ENCODE data around the gene PCK2.
"Not testable (repeated sequence)": the region's sequence is repeated elsewhere in the genome, so short reads cannot be mapped to it uniquely, and the experiment has no call there.

- not testable (repeated sequence) for TF ChIP-seq PATZ1 (CRISPR knock-in tag; IDR thresholded peaks at IDR 0.05; ENCODE audit: borderline replicate concordance); ARNTL (CRISPR knock-in tag; IDR thresholded peaks at IDR 0.05; ENCODE audit: borderline replicate concordance, low read depth)
These were observed 11.6 kb downstream of the PCK2 start for GRCh38 chr14:24105609-24106239.

Data from SK-N-SH treated with all-trans-retinoic acid at 6 μM for 48 hours (cell line).